CD4-positive, alpha-beta T cell (primary cell): Measurements from ENCODE around the gene RNF157. TPM values are rescaled to one million over a fixed set of nuclear protein-coding genes. Genes with fewer than 3 reads are reported as not detected.

Source experiments
- ATAC-seq: fragments of 200-7000 bp; cut with Tn5 transposase; one replicate; pipeline ENCODE4 v1.10.0; 2022; ENCODE audit warnings: mild to moderate bottlenecking; ENCODE audit not compliant: poor library complexity
- CTCF ChIA-PET: fragments of 350-600 bp; sonication (Branson Sonifier 250); formaldehyde crosslinking; loops from one replicate; lab custom pipeline; 2021; ENCODE audit warnings: antibody characterized with exemption, inconsistent platforms; lab: Charles Lee
- POLR2A ChIA-PET: fragments of 350-600 bp; sonication (Branson Sonifier 250); formaldehyde crosslinking; loops from one replicate; lab custom pipeline; 2021; ENCODE audit warnings: antibody characterized with exemption, inconsistent platforms; lab: Charles Lee
- DNase-seq, 14 experiments: peaks; one replicate each; pipeline ENCODE4 v3.0.0-alpha.2; 2013 to 2020; ENCODE audit warnings: mixed read lengths in 2 of 14
- H3K27ac ChIP-seq, 2 donors: one replicate each; pipeline versions ENCODE4 v1.5.1 to v1.7.0; 2013; ENCODE audit warnings: low read length in 2 of 2, low read depth in 1 of 2, mild to moderate bottlenecking in 1 of 2
- H3K27me3 ChIP-seq, 2 experiments: 1 replicate in 1 of 2; 2 replicates in 1 of 2; pipeline versions ENCODE4 v1.6.1 to v1.7.0; 2013; ENCODE audit warnings: low read length in 2 of 2, control low read depth in 1 of 2, mild to moderate bottlenecking in 1 of 2, moderate library complexity in 1 of 2; ENCODE audit not compliant: insufficient read depth in 2 of 2, control insufficient read depth in 1 of 2
- H3K36me3 ChIP-seq: one replicate; pipeline ENCODE4 v1.6.1; 2013; ENCODE audit warnings: low read length, control low read depth; ENCODE audit not compliant: insufficient read depth
- H3K4me1 ChIP-seq: one replicate; pipeline ENCODE4 v1.6.1; 2013; ENCODE audit warnings: low read length, control low read depth; ENCODE audit not compliant: insufficient read depth
- H3K4me3 ChIP-seq: one replicate; pipeline ENCODE4 v1.5.1; 2013; ENCODE audit warnings: mild to moderate bottlenecking, low read length, moderate library complexity
- H3K9me3 ChIP-seq, 2 experiments: 1 replicate in 1 of 2; 2 replicates in 1 of 2; pipeline versions ENCODE4 v1.6.1 to v1.7.0; 2013; ENCODE audit warnings: low read length in 2 of 2, mild to moderate bottlenecking in 2 of 2, control low read depth in 1 of 2, moderate library complexity in 1 of 2; ENCODE audit not compliant: control insufficient read depth in 1 of 2, insufficient read depth in 1 of 2
- H3K27ac Mint-ChIP-seq: one replicate; pipeline ENCODE4 v1.8.0; 2020; ENCODE audit warnings: mixed read lengths
- H3K27me3 Mint-ChIP-seq: one replicate; pipeline ENCODE4 v1.8.0; 2021; ENCODE audit warnings: mixed read lengths
- H3K36me3 Mint-ChIP-seq: one replicate; pipeline ENCODE4 v1.8.0; 2021; ENCODE audit warnings: low read depth, mixed read lengths
- H3K4me1 Mint-ChIP-seq: one replicate; pipeline ENCODE4 v1.8.0; 2021; ENCODE audit warnings: low read depth, mixed read lengths
- H3K4me3 Mint-ChIP-seq: one replicate; pipeline ENCODE4 v1.8.0; 2020; ENCODE audit warnings: mild to moderate bottlenecking, mixed read lengths
- H3K9me3 Mint-ChIP-seq: one replicate; pipeline ENCODE4 v1.8.0; 2020; ENCODE audit warnings: mixed read lengths
- intact Hi-C, 2 experiments: fragments of 100-400 bp; cut with DNase I in 1 of 2; cut with micrococcal nuclease in 1 of 2; formaldehyde crosslinking; loops; one replicate each; pipeline versions ENCODE4 v1.15.1 to v1.9.0; 2023 to 2025; cut with DNase I, micrococcal nuclease
- total RNA-seq, 174 experiments: library from RNA in 2 of 174; stranded (reverse) in 2 of 174; gene quantifications; one replicate each; pipeline ENCODE4 v1.2.3 and lab custom pipeline; 2021 to 2026
- TF ChIP-seq, protein P1 (sequence below): fragments of 200-600 bp; IDR thresholded peaks from one replicate; pipeline ENCODE4 v1.8.0; 2022; ENCODE audit warnings: antibody characterized with exemption, mild to moderate bottlenecking

Gene RNF157
- total RNA-seq, 2 experiments from 2014 or later = 18.5 to 21.1 TPM

DNA sequence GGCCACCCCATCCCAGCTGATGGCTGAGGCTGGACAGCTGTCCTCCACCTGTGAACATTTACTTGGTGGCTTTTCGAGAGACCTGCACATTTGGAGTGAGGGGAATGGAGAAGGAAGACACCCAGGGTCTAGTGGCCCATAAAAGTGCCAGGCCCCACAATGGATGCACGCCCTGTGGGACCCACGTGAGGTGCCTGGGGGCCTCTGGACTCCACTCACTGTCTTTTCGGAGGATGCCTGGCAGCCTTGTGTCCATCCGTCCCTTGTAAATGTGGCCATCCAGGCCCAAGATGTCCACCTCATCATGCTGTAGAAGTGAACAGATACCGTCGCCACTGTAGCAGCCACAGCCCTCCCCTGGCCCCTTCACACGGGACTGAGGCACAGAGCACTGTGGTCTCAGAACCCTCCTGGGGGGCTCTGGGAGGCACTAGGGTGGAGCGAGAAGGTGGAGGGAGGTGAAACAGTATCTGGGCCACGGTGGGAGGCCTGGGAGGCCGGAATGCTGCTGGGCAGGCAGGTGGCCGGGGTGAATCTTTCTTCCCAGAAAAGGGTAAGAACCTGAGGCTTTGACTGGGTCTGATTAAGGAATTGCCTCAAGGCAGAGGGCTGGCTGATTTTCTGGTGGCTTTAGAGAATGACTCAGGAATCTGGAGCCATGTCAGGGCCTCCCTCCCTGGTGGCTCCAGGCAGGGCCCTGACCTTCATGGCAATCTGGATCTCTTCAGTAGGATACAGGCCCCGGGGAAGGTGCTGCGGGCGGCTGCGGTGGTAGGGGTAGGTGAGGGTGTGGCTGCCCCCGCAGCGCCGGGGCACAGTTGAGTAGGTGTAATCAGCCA, 36.4 kb upstream of the RNF157 start:
- DNase-seq (no peak), ATAC-seq (no peak)
- H3K4me1 Mint-ChIP-seq = peaks cover 30% of the 10 kb centered on the region
- Histone ChIP-seq H3K27me3 (no peaks in the 10 kb centered on the region), H3K36me3 (no peaks in the 10 kb centered on the region), H3K27ac (no peak overlapping the region), H3K4me3 (no peak overlapping the region), H3K9me3 (no peaks in the 10 kb centered on the region), H3K4me1 (peaks cover 56% of the 10 kb centered on the region)
- TF ChIP-seq, protein P1, sequence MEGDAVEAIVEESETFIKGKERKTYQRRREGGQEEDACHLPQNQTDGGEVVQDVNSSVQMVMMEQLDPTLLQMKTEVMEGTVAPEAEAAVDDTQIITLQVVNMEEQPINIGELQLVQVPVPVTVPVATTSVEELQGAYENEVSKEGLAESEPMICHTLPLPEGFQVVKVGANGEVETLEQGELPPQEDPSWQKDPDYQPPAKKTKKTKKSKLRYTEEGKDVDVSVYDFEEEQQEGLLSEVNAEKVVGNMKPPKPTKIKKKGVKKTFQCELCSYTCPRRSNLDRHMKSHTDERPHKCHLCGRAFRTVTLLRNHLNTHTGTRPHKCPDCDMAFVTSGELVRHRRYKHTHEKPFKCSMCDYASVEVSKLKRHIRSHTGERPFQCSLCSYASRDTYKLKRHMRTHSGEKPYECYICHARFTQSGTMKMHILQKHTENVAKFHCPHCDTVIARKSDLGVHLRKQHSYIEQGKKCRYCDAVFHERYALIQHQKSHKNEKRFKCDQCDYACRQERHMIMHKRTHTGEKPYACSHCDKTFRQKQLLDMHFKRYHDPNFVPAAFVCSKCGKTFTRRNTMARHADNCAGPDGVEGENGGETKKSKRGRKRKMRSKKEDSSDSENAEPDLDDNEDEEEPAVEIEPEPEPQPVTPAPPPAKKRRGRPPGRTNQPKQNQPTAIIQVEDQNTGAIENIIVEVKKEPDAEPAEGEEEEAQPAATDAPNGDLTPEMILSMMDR = no peak
- intact Hi-C loops = loop anchor here in 1 of 2 experiments (5.0 kb wide), 1 partner anchor 369 kb away; no protein-coding TSS in a partner anchor
- H3K27me3 Mint-ChIP-seq = no peaks in the 10 kb centered on the region
- H3K27ac Mint-ChIP-seq = peak overlapping the region; percentile 24
- H3K9me3 Mint-ChIP-seq = no peaks in the 10 kb centered on the region
- ChIA-PET CTCF (no interaction called here), POLR2A (interaction anchor here (1.5 kb wide), 1 partner anchor 97 kb away, joined by 6 read pairs; no protein-coding TSS in a partner anchor)
- no peak overlapping the region for H3K4me3 Mint-ChIP-seq
- peaks cover 4% of the 10 kb centered on the region for H3K36me3 Mint-ChIP-seq

DNA sequence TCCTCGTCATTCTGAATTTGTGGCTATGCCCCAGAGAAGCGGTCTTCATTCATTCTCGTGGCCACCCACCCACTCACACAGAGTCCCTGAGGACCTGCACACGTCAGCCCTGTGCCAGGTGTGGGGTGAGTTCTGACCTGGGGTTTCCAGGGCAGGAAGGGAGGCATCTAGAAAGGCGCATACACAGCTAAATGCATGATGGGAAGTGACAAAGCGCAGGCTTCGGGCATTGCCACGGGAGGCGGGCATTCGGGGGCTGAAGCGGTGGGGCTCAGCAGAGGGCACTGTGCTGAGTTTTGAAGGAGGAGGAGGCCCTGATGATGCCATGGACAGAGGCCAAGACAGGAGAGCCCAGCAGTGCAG, 35.8 kb upstream of the RNF157 start:
- intact Hi-C loops = loop anchor here in 1 of 2 experiments (5.0 kb wide), 1 partner anchor 369 kb away; no protein-coding TSS in a partner anchor
- Mint-ChIP-seq H3K36me3 (peaks cover 9% of the 10 kb centered on the region), H3K4me3 (no peak overlapping the region), H3K27me3 (no peaks in the 10 kb centered on the region), H3K4me1 (peaks cover 37% of the 10 kb centered on the region), H3K27ac (no peak overlapping the region), H3K9me3 (no peaks in the 10 kb centered on the region)
- ATAC-seq (no peak), DNase-seq (peak in 1 of 14 experiments; percentile 48)
- no peaks in the 10 kb centered on the region for H3K27me3 ChIP-seq
- no peak overlapping the region for H3K4me3 ChIP-seq
- POLR2A ChIA-PET = interaction anchor here (1.5 to 4.2 kb wide), 2 partner anchors 11 to 96 kb away, joined by 6 to 28 read pairs; partner anchors contain the start of gene UBALD2
- peaks cover 62% of the 10 kb centered on the region for H3K4me1 ChIP-seq
- TF ChIP-seq, protein P1 = no peak
- H3K9me3 ChIP-seq = no peaks in the 10 kb centered on the region
- CTCF ChIA-PET = interaction anchor here (3.1 kb wide), 1 partner anchor 155 kb away, joined by 25 read pairs; no protein-coding TSS in a partner anchor
- no peak overlapping the region for H3K27ac ChIP-seq
- H3K36me3 ChIP-seq = peaks cover 5% of the 10 kb centered on the region

DNA sequence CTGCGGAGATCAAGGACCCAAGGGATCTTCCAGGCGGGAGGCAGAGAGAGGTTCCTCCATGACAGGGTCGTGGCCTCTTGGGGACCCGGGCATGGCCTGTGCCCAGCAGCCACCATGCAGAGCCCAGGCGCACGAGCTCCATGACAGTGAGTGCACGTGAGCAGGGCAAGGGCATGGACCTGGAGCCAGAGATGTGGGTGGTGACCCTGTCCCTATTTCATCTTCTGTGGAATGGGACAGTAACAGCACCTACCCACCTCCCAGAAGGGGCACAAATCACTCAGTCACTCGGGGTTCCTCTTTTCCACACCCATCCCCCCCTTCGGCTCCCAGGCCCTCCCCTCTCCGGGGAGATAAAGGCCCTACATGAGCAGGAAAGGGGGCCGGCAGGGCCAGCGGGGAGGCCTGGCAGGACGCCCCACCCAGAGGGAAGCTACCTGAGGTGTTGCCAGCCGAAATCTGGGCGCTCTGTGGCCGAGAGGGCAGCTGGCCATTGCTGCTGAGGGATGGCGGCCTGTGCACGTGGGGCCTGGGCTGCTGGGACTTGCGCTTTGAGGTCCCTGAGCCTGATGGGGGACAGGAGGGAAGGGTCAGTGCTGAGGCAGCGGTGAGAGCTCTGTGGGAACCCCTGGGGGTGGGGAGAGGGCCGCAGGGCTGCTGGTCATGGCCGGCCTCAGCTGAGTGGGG, 35.2 kb upstream of the RNF157 start:
- H3K27ac ChIP-seq = no peak overlapping the region
- H3K4me1 ChIP-seq = peaks cover 67% of the 10 kb centered on the region
- ATAC-seq (no peak), DNase-seq (no peak)
- H3K4me3 Mint-ChIP-seq = no peak overlapping the region
- H3K9me3 Mint-ChIP-seq = no peaks in the 10 kb centered on the region
- H3K27ac Mint-ChIP-seq = peak overlapping the region; percentile 79
- H3K4me1 Mint-ChIP-seq = peaks cover 42% of the 10 kb centered on the region
- TF ChIP-seq, protein P1 = no peak
- H3K27me3 Mint-ChIP-seq = no peaks in the 10 kb centered on the region
- H3K27me3 ChIP-seq = no peaks in the 10 kb centered on the region
- ChIA-PET POLR2A (interaction anchor here (0.6 to 14.0 kb wide), 7 partner anchors 11 to 938 kb away, joined by 3 to 394 read pairs (median 17); partner anchors contain the start of genes RNF157 and UBALD2), CTCF (interaction anchor here (2.0 to 3.1 kb wide), 2 partner anchors 96 to 154 kb away, joined by 6 to 25 read pairs; no protein-coding TSS in a partner anchor)
- peaks cover 13% of the 10 kb centered on the region for H3K36me3 Mint-ChIP-seq
- peaks cover 11% of the 10 kb centered on the region for H3K36me3 ChIP-seq
- no peaks in the 10 kb centered on the region for H3K9me3 ChIP-seq
- intact Hi-C loops = loop anchor here in 1 of 2 experiments (5.0 kb wide), 1 partner anchor 368 kb away; no protein-coding TSS in a partner anchor
- H3K4me3 ChIP-seq = no peak overlapping the region
